ENCODE results near the gene SKIC8. TPM values are rescaled to one million over a fixed set of nuclear protein-coding genes. Genes with fewer than 3 reads are reported as not detected.

The SKIC8 gene
- total RNA-seq, 3 donors from 2014 or later (not counting 1 experiment from before 2014, with no cell fraction given) = 20.7 to 24.9 (median 21.4) TPM

DNA sequence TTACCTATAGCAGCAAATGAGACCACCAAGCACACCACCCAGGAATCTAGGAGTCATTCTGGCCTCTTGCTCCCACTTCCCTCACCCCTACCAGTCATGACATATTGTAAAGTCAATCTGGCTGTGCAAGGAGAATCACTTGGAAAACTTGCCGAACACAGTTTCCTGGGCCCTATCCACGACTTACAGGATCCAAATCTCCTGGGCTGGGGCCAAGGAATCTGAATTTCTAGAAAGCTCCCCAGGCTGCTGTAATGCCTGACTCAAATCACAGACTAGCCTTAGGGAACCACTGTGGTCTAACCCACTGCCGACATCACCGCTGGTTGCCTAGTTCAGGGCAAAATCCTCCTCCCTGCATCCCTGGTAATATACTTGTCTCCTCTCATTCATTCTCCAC is 36.6 kb upstream of the SKIC8 start:
- H3K4me3 Mint-ChIP-seq = no peak overlapping the region
- H3K27ac Mint-ChIP-seq = no peak overlapping the region
- Histone ChIP-seq H3K27ac (ENCODE audit: low read length) (no peak overlapping the region), H3K4me1 (ENCODE audit: control insufficient read depth, insufficient read depth, low read length) (peaks cover 4% of the 10 kb centered on the region), H3K27me3 (ENCODE audit: control insufficient read depth, insufficient read depth, low read length) (peaks cover 11% of the 10 kb centered on the region), H3K9me3 (ENCODE audit: control insufficient read depth, insufficient read depth, low read length) (no peaks in the 10 kb centered on the region), H3K36me3 (ENCODE audit: control insufficient read depth, insufficient read depth, low read length) (no peaks in the 10 kb centered on the region), H3K4me3 (ENCODE audit: low read length) (no peak overlapping the region)
- H3K27me3 Mint-ChIP-seq (ENCODE audit: low read depth in 2 of 2) = peaks cover 12 to 16% of the 10 kb centered on the region in 2 donors
- intact Hi-C loops (cut with micrococcal nuclease) = no loop called here
- TF ChIP-seq, protein P1, sequence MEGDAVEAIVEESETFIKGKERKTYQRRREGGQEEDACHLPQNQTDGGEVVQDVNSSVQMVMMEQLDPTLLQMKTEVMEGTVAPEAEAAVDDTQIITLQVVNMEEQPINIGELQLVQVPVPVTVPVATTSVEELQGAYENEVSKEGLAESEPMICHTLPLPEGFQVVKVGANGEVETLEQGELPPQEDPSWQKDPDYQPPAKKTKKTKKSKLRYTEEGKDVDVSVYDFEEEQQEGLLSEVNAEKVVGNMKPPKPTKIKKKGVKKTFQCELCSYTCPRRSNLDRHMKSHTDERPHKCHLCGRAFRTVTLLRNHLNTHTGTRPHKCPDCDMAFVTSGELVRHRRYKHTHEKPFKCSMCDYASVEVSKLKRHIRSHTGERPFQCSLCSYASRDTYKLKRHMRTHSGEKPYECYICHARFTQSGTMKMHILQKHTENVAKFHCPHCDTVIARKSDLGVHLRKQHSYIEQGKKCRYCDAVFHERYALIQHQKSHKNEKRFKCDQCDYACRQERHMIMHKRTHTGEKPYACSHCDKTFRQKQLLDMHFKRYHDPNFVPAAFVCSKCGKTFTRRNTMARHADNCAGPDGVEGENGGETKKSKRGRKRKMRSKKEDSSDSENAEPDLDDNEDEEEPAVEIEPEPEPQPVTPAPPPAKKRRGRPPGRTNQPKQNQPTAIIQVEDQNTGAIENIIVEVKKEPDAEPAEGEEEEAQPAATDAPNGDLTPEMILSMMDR (IDR thresholded peaks at IDR 0.05) = no peak
- DNase-seq = no peak
- H3K4me1 Mint-ChIP-seq = no peaks in the 10 kb centered on the region
- no peaks in the 10 kb centered on the region for H3K9me3 Mint-ChIP-seq
- H3K36me3 Mint-ChIP-seq = no peaks in the 10 kb centered on the region
- WGBS (ENCODE audit: insufficient coverage) = 89% methylated on average over 4 of the region's 4 CpGs
- ATAC-seq = no peak

GRCh38 chr15:78334845-78335244 is 35.4 kb upstream of the SKIC8 start:
- no peaks in the 10 kb centered on the region for H3K36me3 ChIP-seq (ENCODE audit: control insufficient read depth, insufficient read depth, low read length)
- ATAC-seq = no peak
- WGBS (ENCODE audit: insufficient coverage) = 84% methylated on average over 3 of the region's 3 CpGs
- intact Hi-C loops (cut with micrococcal nuclease) = no loop called here
- H3K4me1 ChIP-seq (ENCODE audit: control insufficient read depth, insufficient read depth, low read length) = no peaks in the 10 kb centered on the region
- Mint-ChIP-seq H3K36me3 (no peaks in the 10 kb centered on the region), H3K27me3 (ENCODE audit: low read depth in 2 of 2) (peaks cover 12% of the 10 kb centered on the region in 2 donors), H3K27ac (no peak overlapping the region), H3K4me3 (no peak overlapping the region), H3K4me1 (no peaks in the 10 kb centered on the region), H3K9me3 (no peaks in the 10 kb centered on the region)
- H3K27ac ChIP-seq (ENCODE audit: low read length) = no peak overlapping the region
- DNase-seq = no peak
- no peaks in the 10 kb centered on the region for H3K9me3 ChIP-seq (ENCODE audit: control insufficient read depth, insufficient read depth, low read length)
- TF ChIP-seq, protein P1 (IDR thresholded peaks at IDR 0.05) = no peak
- no peak overlapping the region for H3K4me3 ChIP-seq (ENCODE audit: low read length)
- peaks cover 7% of the 10 kb centered on the region for H3K27me3 ChIP-seq (ENCODE audit: control insufficient read depth, insufficient read depth, low read length)

GRCh38 chr15:78329625-78330024 is 30.2 kb upstream of the SKIC8 start:
- TF ChIP-seq, protein P1 (IDR thresholded peaks at IDR 0.05) = no peak
- no peaks in the 10 kb centered on the region for H3K36me3 ChIP-seq (ENCODE audit: control insufficient read depth, insufficient read depth, low read length)
- H3K9me3 Mint-ChIP-seq = no peaks in the 10 kb centered on the region
- no peaks in the 10 kb centered on the region for H3K27me3 Mint-ChIP-seq (ENCODE audit: low read depth in 2 of 2)
- H3K4me3 ChIP-seq (ENCODE audit: low read length) = no peak overlapping the region
- H3K4me3 Mint-ChIP-seq = no peak overlapping the region
- H3K27ac Mint-ChIP-seq = no peak overlapping the region
- intact Hi-C loops (cut with micrococcal nuclease) = no loop called here
- H3K9me3 ChIP-seq (ENCODE audit: control insufficient read depth, insufficient read depth, low read length) = no peaks in the 10 kb centered on the region
- ATAC-seq (no peak), DNase-seq (no peak)
- no peaks in the 10 kb centered on the region for H3K36me3 Mint-ChIP-seq
- 33% methylated on average over 4 of the region's 4 CpGs for WGBS (ENCODE audit: insufficient coverage)
- H3K27ac ChIP-seq (ENCODE audit: low read length) = no peak overlapping the region
- H3K4me1 ChIP-seq (ENCODE audit: control insufficient read depth, insufficient read depth, low read length) = no peaks in the 10 kb centered on the region
- no peaks in the 10 kb centered on the region for H3K27me3 ChIP-seq (ENCODE audit: control insufficient read depth, insufficient read depth, low read length)
- H3K4me1 Mint-ChIP-seq = no peaks in the 10 kb centered on the region

- H3K9me3 ChIP-seq (ENCODE audit: control insufficient read depth, insufficient read depth, low read length) = no peaks in the 10 kb centered on the region
- DNase-seq (no peak), ATAC-seq (no peak)
- H3K27me3 ChIP-seq (ENCODE audit: control insufficient read depth, insufficient read depth, low read length) = no peaks in the 10 kb centered on the region
- no peak overlapping the region for H3K4me3 Mint-ChIP-seq
- H3K36me3 Mint-ChIP-seq = no peaks in the 10 kb centered on the region
- H3K9me3 Mint-ChIP-seq = no peaks in the 10 kb centered on the region
- H3K4me1 Mint-ChIP-seq = no peaks in the 10 kb centered on the region
- TF ChIP-seq, protein P1 (IDR thresholded peaks at IDR 0.05) = no peak
- 72% methylated on average over 1 of the region's 1 CpG for WGBS (ENCODE audit: insufficient coverage)
- intact Hi-C loops (cut with micrococcal nuclease) = no loop called here
- H3K27ac ChIP-seq (ENCODE audit: low read length) = no peak overlapping the region
- peaks cover 0 to 8% of the 10 kb centered on the region in 2 donors for H3K27me3 Mint-ChIP-seq (ENCODE audit: low read depth in 2 of 2)
- H3K27ac Mint-ChIP-seq = no peak overlapping the region
- no peak overlapping the region for H3K4me3 ChIP-seq (ENCODE audit: low read length)
- no peaks in the 10 kb centered on the region for H3K36me3 ChIP-seq (ENCODE audit: control insufficient read depth, insufficient read depth, low read length)
- H3K4me1 ChIP-seq (ENCODE audit: control insufficient read depth, insufficient read depth, low read length) = no peaks in the 10 kb centered on the region
These were observed 28.1 kb upstream of the SKIC8 start for GRCh38 chr15:78327466-78327865.
